Measurements from ENCODE around the gene MARK1. TPM values are rescaled to one million over a fixed set of nuclear protein-coding genes. Genes with fewer than 3 reads are reported as not detected.
"Not testable (repeated sequence)": the region's sequence is repeated elsewhere in the genome, so short reads cannot be mapped to it uniquely, and the experiment has no call there.

MARK1 gene
- total RNA-seq, 2 experiments from 2014 or later: not detected

DNA sequence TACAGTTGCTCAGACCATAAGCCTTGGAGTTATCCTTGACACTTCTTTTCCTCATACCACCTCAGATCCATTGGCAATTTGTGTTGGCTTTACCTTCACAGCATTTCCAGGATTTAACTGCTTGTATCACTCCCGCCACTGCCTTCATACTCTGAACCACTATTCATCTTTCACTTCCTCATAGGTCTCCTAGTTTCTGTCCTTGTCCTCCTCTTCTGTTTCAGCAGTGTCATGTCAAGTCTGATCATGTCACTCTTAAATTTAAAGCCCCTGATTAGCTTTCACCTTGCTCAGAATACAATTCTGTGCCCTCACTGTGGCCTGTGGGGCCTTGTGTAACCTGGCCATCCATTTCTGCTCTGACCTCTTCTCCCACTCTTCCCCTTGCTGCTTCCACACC is 127.6 kb downstream of the MARK1 start:
- Mint-ChIP-seq H3K9me3 (ENCODE audit: insufficient read depth) (no peaks in the 10 kb centered on the region), H3K27ac (no peak overlapping the region), H3K27me3 (ENCODE audit: low read depth) (peaks cover 3% of the 10 kb centered on the region), H3K4me1 (ENCODE audit: low read depth) (no peaks in the 10 kb centered on the region), H3K4me3 (no peak overlapping the region), H3K36me3 (ENCODE audit: low read depth) (no peaks in the 10 kb centered on the region)
- ChIA-PET POLR2A (no interaction called here), CTCF (no interaction called here)
- ATAC-seq (no peak), DNase-seq (no peak)

DNA sequence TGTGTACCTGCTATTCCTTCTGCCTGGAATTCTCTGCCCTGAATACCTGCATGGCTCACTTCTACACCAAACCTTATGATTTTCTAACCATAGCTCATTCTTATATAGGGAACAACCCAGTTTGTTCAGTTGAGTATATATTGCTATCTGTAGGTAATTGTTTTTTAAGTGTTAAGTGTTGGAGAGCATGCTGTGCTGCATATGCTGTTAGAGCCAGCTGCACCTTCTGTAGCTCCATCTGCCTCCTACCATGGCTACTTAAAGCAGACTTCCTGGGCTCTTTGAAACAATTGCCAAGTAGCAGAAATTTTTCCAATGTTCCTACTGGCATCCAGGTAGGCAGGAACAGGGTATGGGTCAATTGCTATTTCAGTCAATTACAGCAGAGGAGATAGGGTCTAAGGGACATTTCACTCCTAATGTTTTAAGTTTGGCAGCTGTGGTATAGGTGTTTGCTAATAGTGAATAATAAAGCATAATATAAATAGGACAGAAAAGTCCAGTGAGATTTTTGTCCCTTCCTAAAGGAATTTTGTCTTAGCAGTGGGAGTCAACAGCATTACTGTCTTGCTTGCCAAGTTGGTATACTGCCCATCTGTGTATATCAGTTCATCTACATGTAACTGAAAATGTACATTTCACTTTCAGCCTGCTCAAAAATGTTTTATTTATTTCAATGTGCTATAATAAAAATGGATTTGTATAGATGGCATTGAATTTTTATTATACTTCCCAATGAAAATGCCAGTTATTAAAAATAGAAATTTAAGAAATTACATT is 128.2 kb downstream of the MARK1 start:
- Mint-ChIP-seq H3K27ac (no peak overlapping the region), H3K36me3 (ENCODE audit: low read depth) (no peaks in the 10 kb centered on the region), H3K4me3 (no peak overlapping the region), H3K27me3 (ENCODE audit: low read depth) (peaks cover 3% of the 10 kb centered on the region), H3K4me1 (ENCODE audit: low read depth) (no peaks in the 10 kb centered on the region), H3K9me3 (ENCODE audit: insufficient read depth) (no peaks in the 10 kb centered on the region)
- ATAC-seq: no peak
- ChIA-PET CTCF (no interaction called here), POLR2A (no interaction called here)
- DNase-seq: no peak

DNA sequence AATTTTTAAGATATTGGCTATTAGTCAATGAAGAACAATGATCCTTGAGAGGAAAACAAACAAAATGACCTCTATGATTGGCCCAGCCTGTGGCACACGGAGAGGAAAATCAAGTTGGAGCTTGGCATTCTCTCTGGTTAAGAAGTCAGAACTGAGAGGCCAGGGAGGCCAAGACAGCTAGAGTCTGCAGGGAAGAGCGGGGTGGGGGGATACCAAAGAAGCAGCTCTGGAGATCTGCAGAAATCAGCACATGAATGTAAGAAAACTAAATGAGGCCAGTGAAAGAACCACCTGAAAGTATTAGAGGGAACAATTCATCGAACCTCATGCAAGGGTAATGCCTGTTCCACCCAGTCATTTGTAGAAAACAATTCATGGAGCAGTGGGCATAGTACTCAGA is 138.4 kb downstream of the MARK1 start:
- Mint-ChIP-seq H3K27me3 (ENCODE audit: low read depth) (no peaks in the 10 kb centered on the region), H3K27ac (no peak overlapping the region), H3K9me3 (ENCODE audit: insufficient read depth) (no peaks in the 10 kb centered on the region), H3K4me1 (ENCODE audit: low read depth) (no peaks in the 10 kb centered on the region), H3K36me3 (ENCODE audit: low read depth) (no peaks in the 10 kb centered on the region), H3K4me3 (no peak overlapping the region)
- ATAC-seq (no peak), DNase-seq (no peak)
- CTCF ChIA-PET: no interaction called here
- POLR2A ChIA-PET: no interaction called here

DNA sequence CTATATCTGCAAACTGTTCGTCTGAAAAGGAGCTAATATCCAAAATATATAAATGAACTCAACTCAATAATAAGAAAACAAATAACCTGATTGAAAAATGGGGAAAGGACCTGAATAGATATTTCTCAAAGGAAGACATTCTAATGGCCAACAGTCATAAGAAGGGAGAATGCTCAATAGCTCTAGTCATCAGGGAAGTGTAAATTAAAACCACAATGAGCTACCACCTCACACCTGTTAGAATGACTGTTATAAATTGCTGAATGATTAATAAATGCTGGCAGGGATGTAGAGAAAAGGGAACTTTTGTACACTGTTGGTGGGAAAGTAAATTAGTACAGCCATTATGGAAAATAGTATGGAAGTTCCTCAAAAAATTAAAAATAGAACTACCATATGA is 141.1 kb downstream of the MARK1 start:
- POLR2A ChIA-PET: no interaction called here
- DNase-seq (no peak), ATAC-seq (no peak)
- Mint-ChIP-seq H3K27ac (no peak overlapping the region), H3K4me1 (ENCODE audit: low read depth) (no peaks in the 10 kb centered on the region), H3K9me3 (ENCODE audit: insufficient read depth) (no peaks in the 10 kb centered on the region), H3K36me3 (ENCODE audit: low read depth) (no peaks in the 10 kb centered on the region), H3K27me3 (ENCODE audit: low read depth) (peaks cover 4% of the 10 kb centered on the region), H3K4me3 (no peak overlapping the region)
- CTCF ChIA-PET: interaction anchor here (1.1 to 2.1 kb wide), 2 partner anchors 23 to 64 kb away, joined by 3 to 9 read pairs; no protein-coding TSS in a partner anchor

DNA sequence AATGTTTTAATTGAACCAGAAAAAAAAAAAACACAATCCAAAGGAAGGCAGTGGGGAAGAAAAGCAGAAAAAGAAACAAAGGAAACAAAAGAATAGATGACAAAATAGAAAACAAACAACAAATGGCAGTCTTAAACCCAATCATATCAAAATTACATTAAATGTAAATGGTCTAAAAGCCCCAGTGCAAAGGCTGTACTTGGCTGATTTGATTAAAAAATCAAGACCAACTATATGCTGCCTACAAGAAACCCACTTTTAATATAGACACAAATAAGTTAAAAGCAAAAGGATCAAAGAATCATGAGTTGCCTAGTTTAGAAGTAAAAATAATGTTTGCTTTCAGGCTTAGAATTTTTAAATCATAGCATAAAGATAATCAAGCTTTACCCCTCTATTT is 142.4 kb downstream of the MARK1 start:
- no peak for ATAC-seq
- Mint-ChIP-seq H3K4me1 (ENCODE audit: low read depth) (no peaks in the 10 kb centered on the region), H3K27me3 (ENCODE audit: low read depth) (peaks cover 4% of the 10 kb centered on the region), H3K4me3 (no peak overlapping the region), H3K9me3 (ENCODE audit: insufficient read depth) (no peaks in the 10 kb centered on the region), H3K36me3 (ENCODE audit: low read depth) (no peaks in the 10 kb centered on the region), H3K27ac (no peak overlapping the region)
- ChIA-PET CTCF (interaction anchor here (2.1 kb wide), 1 partner anchor 63 kb away, joined by 9 read pairs; no protein-coding TSS in a partner anchor), POLR2A (no interaction called here)
- no peak for DNase-seq

DNA sequence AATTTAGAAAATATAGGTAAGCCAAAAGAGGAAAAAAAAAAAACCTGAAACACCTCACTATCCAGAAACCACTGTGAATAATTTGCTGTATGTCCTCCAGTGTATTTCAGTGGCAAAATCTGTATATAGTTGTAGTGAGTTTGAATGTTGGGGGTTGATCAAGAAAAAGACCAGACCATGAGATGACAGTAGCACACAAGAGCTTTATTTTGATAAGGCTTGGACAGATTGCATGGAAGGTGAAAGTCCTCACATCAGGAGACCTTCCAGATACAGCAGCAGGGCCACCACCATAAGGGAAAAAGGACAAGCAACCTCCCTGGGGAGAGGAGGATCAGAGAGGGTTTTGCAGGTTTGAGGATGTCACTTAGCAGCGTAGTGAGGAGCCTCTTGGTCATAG is 146.0 kb downstream of the MARK1 start:
- H3K27me3 Mint-ChIP-seq (ENCODE audit: low read depth): peaks cover 4% of the 10 kb centered on the region
- POLR2A ChIA-PET: no interaction called here
- CTCF ChIA-PET: interaction anchor here (1.2 kb wide), 1 partner anchor 59 kb away, joined by 3 read pairs; no protein-coding TSS in a partner anchor
- DNase-seq (no peak), ATAC-seq (no peak)
- H3K36me3 Mint-ChIP-seq (ENCODE audit: low read depth): no peaks in the 10 kb centered on the region
- H3K9me3 Mint-ChIP-seq (ENCODE audit: insufficient read depth): no peaks in the 10 kb centered on the region
- no peaks in the 10 kb centered on the region for H3K4me1 Mint-ChIP-seq (ENCODE audit: low read depth)
- no peak overlapping the region for H3K4me3 Mint-ChIP-seq
- H3K27ac Mint-ChIP-seq: no peak overlapping the region

DNA sequence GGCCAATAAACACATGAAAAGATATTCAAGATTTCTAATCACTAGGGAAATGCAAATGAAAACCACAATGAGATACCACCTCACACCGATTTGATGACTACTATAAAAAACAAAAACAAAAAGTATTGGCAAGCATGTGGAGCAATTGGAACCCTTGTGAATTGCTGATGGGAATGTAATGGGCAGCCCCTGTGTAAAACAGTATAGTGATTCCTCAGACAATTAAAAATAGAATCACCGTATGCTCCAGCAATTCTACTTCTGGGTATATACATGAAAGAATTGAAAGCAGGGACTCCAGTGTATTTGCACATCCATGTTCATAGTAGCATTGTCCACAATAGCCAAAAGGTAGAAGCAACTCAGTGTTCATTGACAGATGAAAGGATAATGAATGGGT is 149.3 kb downstream of the MARK1 start:
- POLR2A ChIA-PET: no interaction called here
- H3K4me1 Mint-ChIP-seq (ENCODE audit: low read depth): no peaks in the 10 kb centered on the region
- H3K4me3 Mint-ChIP-seq: no peak overlapping the region
- ATAC-seq: no peak
- no peaks in the 10 kb centered on the region for H3K36me3 Mint-ChIP-seq (ENCODE audit: low read depth)
- no peaks in the 10 kb centered on the region for H3K9me3 Mint-ChIP-seq (ENCODE audit: insufficient read depth)
- H3K27ac Mint-ChIP-seq: no peak overlapping the region
- DNase-seq: no peak
- peaks cover 3% of the 10 kb centered on the region for H3K27me3 Mint-ChIP-seq (ENCODE audit: low read depth)
- CTCF ChIA-PET: no interaction called here

DNA sequence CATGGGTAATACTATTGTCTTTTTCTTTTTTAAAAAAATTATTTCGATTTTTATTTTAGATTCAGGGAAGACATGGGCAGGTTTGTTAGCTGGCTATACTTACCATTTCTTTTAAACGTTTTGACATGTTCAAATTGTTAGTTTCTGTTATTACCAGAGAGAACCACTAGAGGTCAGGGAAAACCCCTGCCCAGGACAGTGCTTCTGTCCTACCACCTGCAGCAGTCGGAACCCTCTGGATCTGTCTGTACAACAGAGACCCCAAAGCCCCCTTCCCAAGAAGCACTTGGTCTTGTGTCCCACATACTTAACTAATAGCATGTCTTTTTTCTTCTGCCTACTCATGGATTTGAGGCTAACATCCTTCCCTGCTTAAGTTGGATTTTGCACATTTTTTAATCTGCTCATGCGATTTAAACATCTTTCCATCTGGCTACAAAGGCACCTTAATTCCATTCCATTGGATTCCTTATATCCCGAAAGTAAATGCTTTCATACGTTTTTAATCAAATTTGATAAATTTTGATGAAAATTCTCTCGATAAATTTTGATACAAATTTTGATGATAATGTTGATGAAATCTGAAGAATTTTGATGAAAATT is 152.2 kb downstream of the MARK1 start:
- Mint-ChIP-seq H3K27ac (no peak overlapping the region), H3K36me3 (ENCODE audit: low read depth) (no peaks in the 10 kb centered on the region), H3K4me3 (no peak overlapping the region), H3K4me1 (ENCODE audit: low read depth) (no peaks in the 10 kb centered on the region), H3K9me3 (ENCODE audit: insufficient read depth) (no peaks in the 10 kb centered on the region), H3K27me3 (ENCODE audit: low read depth) (no peaks in the 10 kb centered on the region)
- CTCF ChIA-PET: interaction anchor here (1.2 to 2.9 kb wide), 2 partner anchors 11 to 53 kb away, joined by 3 to 16 read pairs; no protein-coding TSS in a partner anchor
- DNase-seq: no peak
- POLR2A ChIA-PET: no interaction called here
- peak; percentile 67 for ATAC-seq

DNA sequence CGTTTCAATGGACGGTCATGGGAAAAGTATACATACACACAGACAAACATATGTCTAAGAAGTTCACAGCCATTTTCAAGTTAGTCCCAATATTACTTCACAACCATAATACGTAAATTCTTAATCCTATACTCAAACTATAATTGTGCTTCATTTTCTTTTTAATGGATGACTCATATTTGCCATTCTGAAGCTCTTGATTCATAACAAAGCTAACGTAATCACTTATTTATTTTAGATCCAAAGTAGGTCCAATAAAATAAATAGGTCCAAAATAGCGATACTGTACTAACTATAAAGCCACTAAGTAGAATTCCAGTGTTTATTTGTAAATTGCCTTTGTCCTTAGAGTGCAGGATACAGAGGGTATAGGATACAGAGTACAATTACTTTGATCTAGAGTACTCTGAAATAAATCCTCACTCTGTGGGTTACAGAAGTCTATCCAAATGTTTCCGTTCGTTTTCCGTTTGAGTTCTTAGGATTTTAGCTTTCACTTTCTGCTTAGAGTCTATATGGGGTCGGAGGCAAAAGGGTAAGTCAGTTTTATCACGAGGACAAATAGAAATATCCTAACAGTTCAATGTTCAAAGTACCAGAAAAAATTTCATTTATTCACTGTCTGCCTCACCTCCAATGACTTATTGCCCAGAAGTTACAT is 153.4 kb downstream of the MARK1 start:
- DNase-seq (no peak), ATAC-seq (no peak)
- POLR2A ChIA-PET: no interaction called here
- Mint-ChIP-seq H3K27ac (no peak overlapping the region), H3K4me1 (ENCODE audit: low read depth) (no peaks in the 10 kb centered on the region), H3K9me3 (ENCODE audit: insufficient read depth) (no peaks in the 10 kb centered on the region), H3K36me3 (ENCODE audit: low read depth) (no peaks in the 10 kb centered on the region), H3K27me3 (ENCODE audit: low read depth) (no peaks in the 10 kb centered on the region), H3K4me3 (no peak overlapping the region)
- CTCF ChIA-PET: interaction anchor here (1.5 to 2.9 kb wide), 2 partner anchors 45 to 52 kb away, joined by 3 to 16 read pairs; no protein-coding TSS in a partner anchor

DNA sequence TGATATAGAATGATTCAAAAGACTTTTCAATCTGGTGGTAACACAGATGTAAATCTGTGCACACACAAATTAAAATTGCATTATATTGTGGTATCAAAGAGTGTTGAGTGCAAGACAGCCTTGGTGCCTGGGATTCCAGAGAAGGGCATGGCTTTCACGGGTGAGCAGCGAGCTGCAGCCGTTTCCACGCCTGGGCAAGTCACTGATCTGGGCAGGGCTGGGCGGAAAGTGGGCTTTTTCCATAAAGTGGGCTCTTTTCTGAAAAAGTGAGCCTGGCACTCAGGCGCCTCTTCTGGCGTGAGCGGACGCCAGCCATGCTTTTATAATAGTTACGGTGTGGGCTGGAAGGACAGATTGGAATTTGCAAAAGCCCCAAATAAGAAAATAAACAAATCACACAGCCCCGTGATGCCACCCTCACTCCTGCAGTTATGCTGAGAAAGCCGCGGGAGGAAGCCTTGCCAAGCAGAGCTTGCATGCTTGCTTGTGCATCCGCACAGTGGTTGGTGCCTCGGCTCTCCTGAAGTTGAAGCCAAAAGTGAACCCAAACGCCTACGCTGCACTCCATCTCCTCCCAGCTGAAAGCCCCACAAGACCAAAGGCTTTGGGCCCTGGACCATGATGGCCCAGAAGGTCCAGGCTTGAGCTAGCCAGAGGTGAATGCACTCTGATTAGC is 155.1 kb downstream of the MARK1 start:
- Mint-ChIP-seq H3K4me1 (ENCODE audit: low read depth) (no peaks in the 10 kb centered on the region), H3K9me3 (ENCODE audit: insufficient read depth) (no peaks in the 10 kb centered on the region), H3K36me3 (ENCODE audit: low read depth) (no peaks in the 10 kb centered on the region), H3K27me3 (ENCODE audit: low read depth) (peaks cover 2% of the 10 kb centered on the region), H3K27ac (no peak overlapping the region), H3K4me3 (no peak overlapping the region)
- DNase-seq: no peak
- no peak for ATAC-seq
- POLR2A ChIA-PET: no interaction called here
- CTCF ChIA-PET: interaction anchor here (0.7 kb wide), 1 partner anchor 50 kb away, joined by 3 read pairs; no protein-coding TSS in a partner anchor

DNA sequence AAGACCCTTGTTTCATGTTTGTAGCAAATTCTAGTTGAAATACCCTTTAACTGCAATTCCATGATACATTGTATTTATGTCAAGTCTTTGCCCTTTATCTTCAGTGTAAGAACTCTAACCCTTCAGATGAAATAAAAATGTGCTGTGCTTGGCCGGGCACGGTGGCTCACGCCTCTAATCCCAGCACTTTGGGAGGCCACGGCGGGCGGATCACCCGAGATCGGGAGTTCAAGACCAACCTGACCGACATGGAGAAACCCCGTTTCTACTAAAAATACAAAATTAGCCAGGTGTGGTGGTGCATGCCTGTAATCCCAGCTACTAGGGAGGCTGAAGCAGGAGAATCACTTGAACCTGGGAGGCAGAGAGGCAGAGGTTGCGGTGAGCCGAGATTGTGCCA is 155.8 kb downstream of the MARK1 start:
- CTCF ChIA-PET: interaction anchor here (0.7 kb wide), 1 partner anchor 50 kb away, joined by 3 read pairs; no protein-coding TSS in a partner anchor
- H3K9me3 Mint-ChIP-seq (ENCODE audit: insufficient read depth); H3K27ac Mint-ChIP-seq; H3K4me1 Mint-ChIP-seq (ENCODE audit: low read depth); H3K27me3 Mint-ChIP-seq (ENCODE audit: low read depth); H3K4me3 Mint-ChIP-seq; H3K36me3 Mint-ChIP-seq (ENCODE audit: low read depth); ATAC-seq; POLR2A ChIA-PET; DNase-seq: not testable (repeated sequence)

DNA sequence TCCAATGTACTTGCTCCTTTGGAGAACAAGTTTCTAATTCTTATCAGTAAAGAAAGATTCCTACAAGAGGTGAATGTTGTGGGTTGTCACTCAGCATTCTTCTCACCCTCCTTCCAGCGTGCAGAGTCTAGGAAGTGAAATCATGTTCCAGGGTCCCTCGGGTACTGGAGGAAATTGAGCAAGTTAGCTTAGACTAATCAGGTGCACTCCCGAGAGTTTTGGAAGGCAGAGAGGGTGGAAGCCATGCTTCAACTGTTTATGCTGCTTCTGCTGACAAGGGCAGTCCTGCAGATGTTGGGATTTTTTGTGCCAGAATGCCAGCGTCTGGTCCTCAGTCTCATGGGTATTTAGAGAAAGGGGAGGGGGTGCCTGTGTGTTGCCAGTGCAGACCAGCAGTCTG is 157.0 kb downstream of the MARK1 start:
- H3K36me3 Mint-ChIP-seq (ENCODE audit: low read depth): no peaks in the 10 kb centered on the region
- ChIA-PET POLR2A (no interaction called here), CTCF (interaction anchor here (0.7 kb wide), 1 partner anchor 48 kb away, joined by 3 read pairs; no protein-coding TSS in a partner anchor)
- DNase-seq: no peak
- H3K27me3 Mint-ChIP-seq (ENCODE audit: low read depth): peaks cover 5% of the 10 kb centered on the region
- H3K9me3 Mint-ChIP-seq (ENCODE audit: insufficient read depth): no peaks in the 10 kb centered on the region
- no peak overlapping the region for H3K4me3 Mint-ChIP-seq
- no peak overlapping the region for H3K27ac Mint-ChIP-seq
- H3K4me1 Mint-ChIP-seq (ENCODE audit: low read depth): peaks cover 3% of the 10 kb centered on the region
- no peak for ATAC-seq

All from activated CD8-positive, alpha-beta T cell treated with anti-CD3 and anti-CD28 coated beads, Interleukin-2, amount 10 ng/mL, durations not matched to agents 7 days and 5 days (primary cell).